Measurements from ENCODE around the gene UBE2E1.

UBE2E1 gene

GRCh38 chr3:23876923-23877322 is 71.2 kb downstream of the UBE2E1 start:
- H3K9ac ChIP-seq (ENCODE audit: low read length): no peak overlapping the region
- 0 out of 2 replicates have a peak, but pooled peaks cover 6% of the 10 kb centered on the region for H3K79me2 ChIP-seq (ENCODE audit: insufficient read depth, low read length)
- no peak overlapping the region for H3K4me3 ChIP-seq (ENCODE audit: low read depth, low read length, poor library complexity, severe bottlenecking)
- peaks cover 2% of the 10 kb centered on the region; the same call in 1 of the 2 replicates for H4K20me1 ChIP-seq (ENCODE audit: insufficient read depth, low read length)
- no peak for TF ChIP-seq CTCF (IDR thresholded peaks at IDR 0.05; ENCODE audit: low read length)
- no peak for TF ChIP-seq EZH2 (IDR thresholded peaks at IDR 0.05; ENCODE audit: borderline replicate concordance, low read length)
- no peaks in the 10 kb centered on the region for H3K27me3 ChIP-seq (ENCODE audit: insufficient read depth, low read length)
- H3K4me2 ChIP-seq (ENCODE audit: low read length): no peak overlapping the region
- no peak overlapping the region for H2AFZ ChIP-seq (ENCODE audit: low read length)
- no peaks in the 10 kb centered on the region for H3K9me3 ChIP-seq (ENCODE audit: low read length)
- no peak overlapping the region for H3K27ac ChIP-seq (ENCODE audit: low read depth, low read length, poor library complexity, severe bottlenecking)
- H3K4me1 ChIP-seq (ENCODE audit: insufficient read depth, low read length, severe bottlenecking): no peaks in the 10 kb centered on the region
- no peaks in the 10 kb centered on the region; the same call in 1 of the 2 replicates for H3K36me3 ChIP-seq (ENCODE audit: insufficient read depth, low read length)
- H3F3A ChIP-seq (ENCODE audit: insufficient read depth, low read length): no peaks in the 10 kb centered on the region
- no peaks in the 10 kb centered on the region for H3K9me2 ChIP-seq (ENCODE audit: low read depth, low read length)

- H3K36me3 ChIP-seq (ENCODE audit: insufficient read depth, low read length): no peaks in the 10 kb centered on the region; the same call in 1 of the 2 replicates
- no peak overlapping the region for H3K4me3 ChIP-seq (ENCODE audit: low read depth, low read length, poor library complexity, severe bottlenecking)
- peaks cover 2% of the 10 kb centered on the region; the same call in 1 of the 2 replicates for H4K20me1 ChIP-seq (ENCODE audit: insufficient read depth, low read length)
- H3K79me2 ChIP-seq (ENCODE audit: insufficient read depth, low read length): 0 out of 2 replicates have a peak, but pooled peaks cover 6% of the 10 kb centered on the region
- H3K9me2 ChIP-seq (ENCODE audit: low read depth, low read length): no peaks in the 10 kb centered on the region
- no peaks in the 10 kb centered on the region for H3K4me1 ChIP-seq (ENCODE audit: insufficient read depth, low read length, severe bottlenecking)
- no peak overlapping the region for H3K4me2 ChIP-seq (ENCODE audit: low read length)
- TF ChIP-seq EZH2 (IDR thresholded peaks at IDR 0.05; ENCODE audit: borderline replicate concordance, low read length) (no peak), CTCF (IDR thresholded peaks at IDR 0.05; ENCODE audit: low read length) (no peak)
- no peak overlapping the region for H3K27ac ChIP-seq (ENCODE audit: low read depth, low read length, poor library complexity, severe bottlenecking)
- no peaks in the 10 kb centered on the region for H3K27me3 ChIP-seq (ENCODE audit: insufficient read depth, low read length)
- H3K9ac ChIP-seq (ENCODE audit: low read length): no peak overlapping the region
- no peak overlapping the region for H2AFZ ChIP-seq (ENCODE audit: low read length)
- H3F3A ChIP-seq (ENCODE audit: insufficient read depth, low read length): no peaks in the 10 kb centered on the region
- no peaks in the 10 kb centered on the region for H3K9me3 ChIP-seq (ENCODE audit: low read length)
Observed at GRCh38 chr3:23877329-23877980, 71.7 kb downstream of the UBE2E1 start.

- no peaks in the 10 kb centered on the region for H3K27me3 ChIP-seq (ENCODE audit: insufficient read depth, low read length)
- H3K79me2 ChIP-seq (ENCODE audit: insufficient read depth, low read length): 0 out of 2 replicates have a peak, but pooled peaks cover 6% of the 10 kb centered on the region
- H3K4me1 ChIP-seq (ENCODE audit: insufficient read depth, low read length, severe bottlenecking): no peaks in the 10 kb centered on the region
- H2AFZ ChIP-seq (ENCODE audit: low read length): no peak overlapping the region
- no peaks in the 10 kb centered on the region for H3F3A ChIP-seq (ENCODE audit: insufficient read depth, low read length)
- H3K4me2 ChIP-seq (ENCODE audit: low read length): no peak overlapping the region
- H3K27ac ChIP-seq (ENCODE audit: low read depth, low read length, poor library complexity, severe bottlenecking): no peak overlapping the region
- H4K20me1 ChIP-seq (ENCODE audit: insufficient read depth, low read length): peaks cover 2% of the 10 kb centered on the region; the same call in 1 of the 2 replicates
- no peak overlapping the region for H3K4me3 ChIP-seq (ENCODE audit: low read depth, low read length, poor library complexity, severe bottlenecking)
- no peaks in the 10 kb centered on the region for H3K9me2 ChIP-seq (ENCODE audit: low read depth, low read length)
- H3K9me3 ChIP-seq (ENCODE audit: low read length): no peaks in the 10 kb centered on the region
- TF ChIP-seq EZH2 (IDR thresholded peaks at IDR 0.05; ENCODE audit: borderline replicate concordance, low read length) (no peak), CTCF (IDR thresholded peaks at IDR 0.05; ENCODE audit: low read length) (no peak)
- H3K9ac ChIP-seq (ENCODE audit: low read length): no peak overlapping the region
- H3K36me3 ChIP-seq (ENCODE audit: insufficient read depth, low read length): no peaks in the 10 kb centered on the region; the same call in 1 of the 2 replicates
Observed at GRCh38 chr3:23879485-23879884, 73.7 kb downstream of the UBE2E1 start.
